CD1c-positive myeloid dendritic cell (primary cell): ENCODE measurements around the gene CUEDC1.
A peak's percentile ranks its signal among the peaks of the same experiment; 100 is the strongest.

Experiments
- DNase-seq: peaks from one replicate; pipeline ENCODE4 v3.0.0-alpha.2; 2016; ENCODE audit errors: extremely low spot score

The CUEDC1 gene

DNA sequence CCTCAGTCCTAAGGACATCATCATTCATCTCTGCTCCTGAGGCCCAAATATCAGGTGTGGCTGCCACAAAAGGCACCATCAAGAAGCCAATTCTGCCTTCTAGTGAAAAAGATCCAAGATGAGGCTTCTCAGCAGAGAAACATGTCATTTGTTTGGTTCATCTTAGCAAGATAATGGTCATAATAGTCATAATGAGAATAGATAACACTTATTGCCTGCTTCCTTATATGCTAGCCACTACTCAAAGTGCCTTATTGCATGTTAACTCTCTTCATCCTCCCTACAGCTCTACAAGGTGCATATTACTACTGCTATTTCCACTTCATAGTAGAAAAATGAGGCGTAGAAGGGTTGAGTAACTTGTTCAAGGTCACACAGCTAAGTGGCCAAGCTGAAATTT lies 60.4 kb downstream of the CUEDC1 start:
- no peak for DNase-seq

DNA sequence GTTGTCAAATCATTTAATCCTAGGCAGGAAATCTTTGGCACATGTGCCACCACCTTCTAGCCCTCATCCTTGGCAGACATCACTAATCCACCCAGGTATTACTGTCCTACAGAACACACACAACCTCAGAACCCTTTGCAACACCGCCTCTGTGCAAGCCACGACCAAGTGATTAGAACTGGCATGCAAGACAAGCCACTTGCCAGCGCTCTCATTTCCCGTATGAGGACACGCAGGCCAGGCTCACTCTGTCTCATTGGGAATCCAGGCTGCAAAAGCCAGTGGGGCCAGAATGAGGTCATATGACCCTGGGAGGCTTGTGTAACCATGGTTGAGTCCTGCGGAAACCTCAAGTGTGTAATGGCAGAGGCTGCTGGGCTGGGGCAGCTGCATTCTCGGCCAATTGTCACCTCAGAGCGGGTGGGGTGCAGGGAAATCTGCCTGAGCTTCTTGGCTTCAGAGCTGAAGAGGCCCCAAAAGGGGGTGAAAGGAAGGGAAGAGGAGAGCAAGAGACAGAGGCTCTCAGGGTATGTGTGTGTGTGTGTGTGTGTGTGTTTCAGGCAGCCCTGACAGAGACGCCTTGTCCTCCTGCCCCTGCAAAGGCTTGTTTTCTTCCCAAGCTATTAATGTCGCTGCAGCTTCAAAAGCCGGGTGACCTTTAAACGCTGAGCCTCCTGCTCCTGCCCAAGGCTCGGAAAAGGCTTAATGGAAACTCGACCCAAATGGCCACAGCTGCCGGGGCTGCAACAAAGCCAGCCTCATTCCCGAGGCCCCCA lies 62.2 kb downstream of the CUEDC1 start:
- peak; percentile 97 for DNase-seq

DNA sequence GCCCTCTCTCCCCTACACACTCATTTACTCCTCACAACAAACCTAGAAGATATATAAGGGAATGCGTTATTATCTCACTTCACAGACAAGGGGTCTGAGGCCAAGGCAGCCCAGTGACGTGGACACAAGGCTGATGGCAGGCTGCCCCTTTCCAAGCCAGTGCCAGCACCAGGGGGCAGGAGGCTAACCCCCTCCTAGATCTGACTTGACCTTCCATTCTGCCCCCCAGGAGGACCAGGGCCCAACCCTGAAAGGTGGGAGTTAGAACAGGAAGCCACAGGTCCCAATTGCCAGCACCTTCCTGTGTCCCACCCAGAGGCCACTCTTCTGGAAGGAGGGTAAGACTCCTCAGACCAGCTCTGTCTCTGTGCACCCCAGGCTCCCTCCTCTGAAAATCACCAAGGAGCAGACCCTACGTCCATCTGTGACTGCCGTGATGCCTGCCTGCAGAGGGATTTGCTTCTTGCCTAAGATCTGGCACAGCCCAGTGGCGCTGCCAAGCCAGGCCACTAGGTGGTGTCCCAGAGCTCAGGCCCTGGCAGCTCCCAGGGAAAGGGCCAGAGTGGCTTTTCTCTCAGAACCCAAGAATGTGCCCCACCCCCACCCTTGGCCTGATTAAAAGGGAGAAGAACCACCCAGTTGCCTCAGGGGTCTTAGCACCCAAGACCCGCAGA lies 62.9 kb downstream of the CUEDC1 start:
- peak; percentile 83 for DNase-seq

DNA sequence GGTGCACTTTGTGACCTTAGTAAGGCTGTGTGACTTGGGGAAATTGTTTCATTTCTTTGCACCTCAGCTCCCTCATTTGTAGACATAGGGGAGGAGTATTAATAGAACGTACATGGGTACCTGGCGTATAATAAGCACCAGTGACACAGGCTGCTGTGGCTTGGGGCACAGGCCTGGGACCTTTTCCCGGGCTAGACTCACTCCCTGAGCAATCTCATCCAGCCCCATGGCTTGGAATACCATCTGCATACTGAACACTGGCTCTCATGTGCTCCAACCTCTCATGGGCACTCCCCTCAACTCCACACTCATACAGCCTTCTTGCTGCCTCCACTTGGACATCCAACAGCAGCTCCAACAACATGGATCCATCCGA lies 64.4 kb downstream of the CUEDC1 start:
- no peak for DNase-seq

DNA sequence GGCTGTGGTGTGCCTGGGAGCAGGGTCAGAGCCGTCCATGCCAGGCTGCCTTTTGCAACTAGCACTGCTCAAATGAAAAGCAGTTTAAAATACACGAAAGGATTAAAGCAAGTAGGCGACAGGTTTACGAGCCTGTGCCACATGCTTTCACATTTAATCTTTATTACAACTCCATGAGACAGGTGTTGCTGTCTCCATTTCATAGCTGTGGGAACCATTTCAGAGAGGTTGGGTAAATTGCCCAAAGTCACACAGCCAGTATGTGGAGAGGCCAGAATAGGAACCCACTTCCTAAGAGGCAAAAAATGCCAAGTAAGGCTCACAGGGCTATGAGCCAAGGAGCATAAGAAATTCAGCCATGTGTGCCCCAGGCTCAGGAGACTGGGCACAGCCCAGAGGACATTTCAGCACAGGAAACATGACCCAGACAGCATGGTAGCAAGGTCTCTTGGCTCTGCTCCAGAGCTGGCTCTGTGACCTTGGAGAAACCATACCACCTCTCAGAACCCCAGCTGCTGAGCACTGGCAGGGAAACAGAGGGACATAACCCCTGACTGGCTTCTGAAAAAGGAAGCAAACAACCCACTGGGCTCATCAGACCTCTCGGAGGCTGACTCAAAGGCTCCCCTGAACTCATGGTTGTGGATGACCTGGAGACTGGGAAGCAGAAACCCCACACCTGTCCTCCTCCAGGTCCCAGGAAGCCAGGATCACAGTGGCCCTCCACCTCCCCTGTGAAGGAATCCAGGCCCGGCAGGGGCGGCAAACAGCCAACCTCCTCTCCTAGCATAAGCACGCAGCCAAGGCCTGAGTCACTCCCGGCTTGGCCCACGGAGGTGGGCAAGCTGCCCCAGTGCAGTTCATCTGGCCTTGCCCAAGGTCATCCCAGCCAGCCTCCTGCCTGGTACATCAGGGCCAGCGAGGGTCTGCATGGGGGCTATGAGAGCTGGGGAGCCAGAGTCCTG lies 65.0 kb downstream of the CUEDC1 start:
- DNase-seq = peak; percentile 29

DNA sequence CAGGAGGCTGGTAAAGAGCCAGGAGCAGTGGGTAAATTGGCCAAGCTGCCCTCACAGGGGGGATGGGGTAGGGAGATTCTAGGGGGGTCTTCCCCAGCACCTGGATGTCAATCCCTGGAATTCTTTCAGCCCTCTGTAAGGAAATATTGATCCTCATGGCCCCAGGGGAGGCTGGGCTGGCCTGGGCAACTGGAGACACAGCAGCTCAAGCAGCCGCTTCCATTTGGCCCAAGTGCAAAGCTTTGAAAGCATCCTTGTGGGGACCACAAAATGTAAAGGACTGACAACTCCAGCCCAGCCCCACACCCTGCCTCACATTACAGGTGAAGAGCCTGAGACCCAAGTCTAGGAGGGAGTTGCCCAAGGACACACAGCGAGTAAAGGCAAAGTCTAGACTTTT lies 66.0 kb downstream of the CUEDC1 start:
- no peak for DNase-seq

DNA sequence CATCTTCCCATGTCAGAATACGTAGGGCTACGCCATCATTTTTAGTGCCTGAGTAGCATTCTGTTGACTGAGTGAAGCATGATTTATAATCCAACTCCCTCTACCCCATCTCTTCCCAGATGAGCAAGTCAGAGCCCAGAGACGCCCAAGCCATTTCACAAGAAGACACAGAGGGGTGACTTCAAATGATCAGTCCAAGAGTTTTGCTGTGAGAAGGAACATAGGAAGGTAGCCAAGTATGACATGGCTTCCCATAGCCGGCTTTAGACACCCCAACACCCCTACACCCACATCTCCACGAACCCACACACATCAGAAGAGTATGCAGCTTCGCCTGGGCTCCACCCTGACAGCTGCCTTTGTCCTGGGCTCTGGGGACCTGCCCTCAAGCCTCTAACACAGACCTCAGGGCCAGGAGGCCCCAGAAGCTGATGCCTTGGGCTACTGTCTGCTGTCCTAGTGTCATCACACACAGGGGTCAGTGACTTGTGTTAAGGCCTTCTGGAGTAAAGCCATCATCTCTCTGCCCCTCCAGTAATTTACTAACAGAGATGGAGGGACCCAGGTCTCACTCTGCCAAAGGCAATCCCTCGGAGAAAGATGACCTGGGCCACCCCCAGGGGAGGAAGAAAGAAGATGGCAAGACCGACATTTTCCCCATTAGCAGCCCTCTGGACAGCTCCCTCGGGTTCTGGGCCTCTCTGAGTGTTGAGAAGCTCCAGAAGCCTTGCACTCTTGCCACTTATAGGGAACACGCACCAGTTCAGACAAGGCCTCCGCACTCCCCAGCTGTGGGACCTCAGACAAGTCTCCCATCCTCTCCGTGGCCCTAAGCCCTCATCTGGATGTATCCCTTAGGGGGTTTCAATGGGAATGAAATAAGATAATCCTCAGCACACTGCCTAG lies 66.6 kb downstream of the CUEDC1 start:
- no peak for DNase-seq

DNA sequence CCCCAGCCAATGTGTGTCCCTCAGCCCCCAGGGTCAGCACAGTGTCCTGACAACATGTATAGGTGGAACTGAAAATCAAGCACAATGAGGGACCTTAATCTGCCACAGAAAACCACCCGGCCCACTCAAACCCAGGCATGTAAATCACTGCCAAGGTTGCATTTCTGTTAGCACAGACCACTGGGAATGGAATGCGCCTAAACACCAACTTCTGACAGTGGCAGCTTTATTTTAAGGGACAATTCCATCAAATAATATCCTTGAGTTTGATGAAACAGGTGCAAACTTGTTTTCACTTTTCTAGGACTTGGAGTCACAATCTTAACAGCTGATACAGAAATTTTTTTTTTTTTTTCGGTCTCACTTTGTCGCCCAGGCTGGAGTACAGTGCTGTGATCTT lies 68.1 kb downstream of the CUEDC1 start:
- no peak for DNase-seq

DNA sequence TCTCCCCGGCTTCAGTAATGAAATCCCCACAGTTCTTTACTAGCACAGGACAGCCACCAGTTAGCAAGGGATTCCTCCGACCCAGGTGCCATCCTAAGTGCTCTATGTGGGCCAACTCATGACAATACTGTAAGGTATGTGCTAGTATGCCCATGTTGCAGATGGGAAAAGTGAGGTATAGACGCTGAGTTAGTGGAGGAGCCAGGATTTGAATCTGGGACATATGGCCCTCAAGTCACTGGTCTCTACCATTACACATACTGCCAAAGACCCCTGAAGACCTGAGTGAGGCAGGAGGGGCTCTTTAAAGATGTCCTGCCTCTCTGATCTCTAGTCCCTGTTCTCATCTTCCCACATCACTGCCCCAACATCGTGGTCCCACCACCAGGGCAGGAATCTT lies 69.2 kb downstream of the CUEDC1 start:
- no peak for DNase-seq

DNA sequence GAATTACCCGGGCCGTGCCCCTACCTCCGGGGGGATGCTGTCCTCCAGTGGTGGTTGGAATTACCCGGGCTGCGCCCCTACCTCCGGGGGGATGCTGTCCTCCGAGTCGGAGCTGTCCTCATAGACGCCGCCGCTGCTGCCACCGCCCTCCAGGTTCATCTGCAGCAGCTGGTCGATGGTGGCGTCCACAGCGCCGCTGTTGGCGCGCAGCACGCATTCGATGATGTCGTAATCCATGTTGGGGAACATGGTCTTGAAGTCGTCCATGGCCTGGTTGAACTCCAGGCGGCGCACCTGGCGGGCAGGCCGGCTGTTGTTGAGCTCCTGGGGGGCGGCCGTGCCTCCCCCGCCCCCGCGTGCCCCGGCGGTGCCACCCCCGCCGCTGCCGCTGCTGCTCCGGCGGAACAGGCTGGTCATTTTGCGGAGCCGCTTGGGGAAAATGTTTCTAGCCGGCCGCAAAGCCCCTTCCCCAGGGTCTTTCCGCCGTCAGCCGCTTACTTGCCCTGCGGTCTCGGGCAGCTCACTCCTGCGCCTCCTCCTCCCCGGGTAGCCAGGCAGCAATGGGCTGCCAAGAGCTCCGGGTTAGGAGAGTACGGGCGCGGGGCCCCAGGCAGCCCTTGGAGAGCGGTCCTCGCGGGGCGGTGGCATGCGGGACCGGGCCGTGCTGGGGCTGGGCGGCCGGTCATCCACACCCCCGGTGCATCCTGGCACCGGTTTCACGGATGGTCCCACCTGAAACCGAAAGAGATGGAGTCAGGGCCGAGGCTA lies 69.9 kb downstream of the CUEDC1 start:
- DNase-seq = no peak

DNA sequence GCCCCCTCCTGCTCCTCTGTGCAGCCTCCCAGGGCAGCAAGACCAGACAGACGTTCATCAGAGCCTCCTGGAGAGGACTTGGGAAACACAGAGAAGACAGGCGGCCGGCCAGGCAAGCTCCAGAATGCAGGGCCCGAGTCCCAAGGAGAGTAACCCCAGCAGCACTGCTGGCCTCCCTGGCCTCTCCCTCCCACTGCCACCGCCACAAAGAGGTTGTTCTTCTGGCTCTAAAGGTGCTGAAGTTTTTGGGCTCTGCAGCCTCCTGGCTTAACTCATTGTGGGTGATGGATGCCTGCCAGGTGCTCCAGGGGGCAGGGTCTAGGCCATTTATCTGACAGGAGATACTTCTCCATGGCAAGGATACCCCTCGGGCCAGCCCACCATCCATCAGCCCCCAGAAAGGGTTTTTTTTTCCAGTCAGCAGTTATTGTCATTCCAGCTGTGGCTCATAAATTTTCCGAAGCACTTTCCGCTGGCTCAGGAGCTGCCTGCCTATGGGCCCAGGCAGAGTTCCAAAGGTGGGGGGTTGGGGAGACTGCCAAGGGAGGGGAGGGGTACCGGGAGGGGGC lies 73.3 kb downstream of the CUEDC1 start:
- DNase-seq = no peak

DNA sequence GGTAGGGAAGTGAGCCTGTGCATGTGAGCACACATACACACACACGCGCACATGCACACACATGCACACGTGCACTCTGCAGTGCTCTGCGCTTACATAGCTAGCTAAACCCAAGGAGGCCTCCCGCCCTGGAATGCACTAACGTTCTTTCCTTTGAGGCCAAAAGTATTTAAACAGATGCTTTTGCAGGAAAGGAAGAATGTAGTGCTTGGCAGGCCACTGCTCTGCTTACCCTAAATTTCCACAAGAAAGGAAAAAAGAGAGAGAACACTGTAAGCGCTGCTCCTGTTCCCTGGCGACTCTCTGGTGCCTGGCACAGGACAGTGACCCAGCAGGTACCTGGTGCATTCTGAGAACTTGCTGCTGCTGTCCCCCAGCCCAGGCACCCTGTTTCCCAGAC lies 74.1 kb downstream of the CUEDC1 start:
- no peak for DNase-seq

DNA sequence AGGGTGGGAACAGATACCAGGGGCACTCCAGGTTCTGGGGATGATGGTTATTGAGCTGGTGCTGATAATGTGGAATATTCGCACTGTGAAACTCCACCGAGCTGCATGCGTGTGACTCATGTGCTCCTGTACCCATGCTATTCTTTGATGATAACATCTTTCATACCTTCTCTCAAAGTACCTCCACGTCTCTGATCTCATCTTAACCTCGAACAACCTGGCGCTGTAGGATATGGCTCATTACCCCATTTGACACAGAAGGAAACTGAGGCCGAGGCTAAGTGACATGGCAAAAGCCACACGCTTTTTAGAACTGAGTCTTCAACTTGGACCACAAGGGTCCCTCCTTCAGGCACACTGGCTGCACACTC lies 75.1 kb downstream of the CUEDC1 start:
- no peak for DNase-seq

DNA sequence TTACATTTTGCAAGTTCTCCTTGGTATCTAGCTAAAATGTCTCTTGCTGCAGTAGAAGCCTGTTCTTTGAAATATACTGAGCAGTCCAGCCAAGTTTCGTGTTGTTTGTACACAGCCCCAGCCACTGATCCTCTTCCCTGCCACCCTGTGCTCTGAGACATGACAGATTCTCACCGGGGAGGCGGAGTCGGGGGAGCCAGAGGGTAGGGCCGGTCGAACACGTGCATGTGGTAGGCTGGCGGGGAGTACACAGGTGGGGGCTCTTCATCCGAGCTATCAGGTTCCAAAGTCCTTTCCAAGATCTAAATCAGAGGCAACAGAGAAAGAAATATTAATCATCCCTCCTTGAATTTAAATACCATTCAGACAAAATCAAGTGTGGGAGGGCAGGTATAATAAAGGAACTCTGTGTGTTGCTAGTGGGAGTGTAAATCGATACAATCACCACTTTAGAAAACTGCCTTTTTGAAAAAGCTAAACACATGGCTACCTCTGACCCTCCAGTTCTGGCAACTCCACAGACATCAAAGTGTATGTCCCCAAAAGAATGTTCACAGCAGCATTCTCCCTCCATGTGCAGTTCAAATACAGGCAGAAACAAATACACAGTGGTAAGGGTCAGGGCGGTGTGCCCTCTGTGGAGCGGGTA lies 75.7 kb downstream of the CUEDC1 start:
- DNase-seq = no peak

DNA sequence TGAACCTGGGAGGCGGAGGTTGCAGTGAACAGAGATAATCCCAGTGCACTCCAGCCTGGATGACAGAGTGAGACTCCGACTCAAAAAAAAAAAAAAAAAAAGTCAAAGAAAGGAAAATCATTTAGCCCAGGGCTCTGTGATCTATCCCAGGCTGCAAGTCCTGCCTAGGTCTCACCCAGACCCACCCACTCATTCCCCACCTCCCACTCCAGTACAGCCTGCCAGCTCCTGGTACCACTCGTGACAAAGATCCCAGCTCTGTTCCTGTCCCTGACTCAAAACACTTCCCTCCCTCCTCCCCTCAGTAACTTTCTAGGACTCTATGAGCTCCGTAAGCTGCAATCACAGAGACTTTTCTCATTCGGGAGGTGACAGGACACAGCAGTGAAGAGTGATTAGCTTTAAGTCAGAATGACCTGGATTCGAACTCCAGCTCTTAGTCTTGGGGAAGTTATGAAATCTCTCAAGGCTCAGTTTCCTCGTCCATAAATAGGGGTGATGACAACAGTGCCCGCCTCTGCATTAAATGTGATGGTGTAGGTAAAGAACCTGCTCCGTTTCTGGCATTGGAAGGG lies 77.3 kb downstream of the CUEDC1 start:
- peak; percentile 40 for DNase-seq

DNA sequence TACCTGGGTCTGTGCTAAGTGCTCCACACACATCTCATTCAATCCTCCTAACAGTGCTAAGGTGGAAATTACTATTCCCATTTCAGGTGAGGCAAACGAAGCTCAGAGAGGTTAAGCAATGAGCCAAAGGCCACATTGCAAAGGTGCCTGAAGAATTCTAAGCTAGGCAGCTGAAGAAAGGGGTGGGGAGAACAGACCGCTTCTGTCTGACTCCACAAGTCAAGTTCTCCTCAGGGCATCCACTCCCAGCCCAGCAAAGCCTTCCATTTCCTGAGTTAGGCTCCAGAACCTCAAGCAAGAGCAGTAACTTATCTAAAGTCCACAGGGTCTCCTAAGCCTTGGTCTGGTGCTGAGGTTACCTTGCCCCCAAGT lies 78.4 kb downstream of the CUEDC1 start:
- DNase-seq = no peak

DNA sequence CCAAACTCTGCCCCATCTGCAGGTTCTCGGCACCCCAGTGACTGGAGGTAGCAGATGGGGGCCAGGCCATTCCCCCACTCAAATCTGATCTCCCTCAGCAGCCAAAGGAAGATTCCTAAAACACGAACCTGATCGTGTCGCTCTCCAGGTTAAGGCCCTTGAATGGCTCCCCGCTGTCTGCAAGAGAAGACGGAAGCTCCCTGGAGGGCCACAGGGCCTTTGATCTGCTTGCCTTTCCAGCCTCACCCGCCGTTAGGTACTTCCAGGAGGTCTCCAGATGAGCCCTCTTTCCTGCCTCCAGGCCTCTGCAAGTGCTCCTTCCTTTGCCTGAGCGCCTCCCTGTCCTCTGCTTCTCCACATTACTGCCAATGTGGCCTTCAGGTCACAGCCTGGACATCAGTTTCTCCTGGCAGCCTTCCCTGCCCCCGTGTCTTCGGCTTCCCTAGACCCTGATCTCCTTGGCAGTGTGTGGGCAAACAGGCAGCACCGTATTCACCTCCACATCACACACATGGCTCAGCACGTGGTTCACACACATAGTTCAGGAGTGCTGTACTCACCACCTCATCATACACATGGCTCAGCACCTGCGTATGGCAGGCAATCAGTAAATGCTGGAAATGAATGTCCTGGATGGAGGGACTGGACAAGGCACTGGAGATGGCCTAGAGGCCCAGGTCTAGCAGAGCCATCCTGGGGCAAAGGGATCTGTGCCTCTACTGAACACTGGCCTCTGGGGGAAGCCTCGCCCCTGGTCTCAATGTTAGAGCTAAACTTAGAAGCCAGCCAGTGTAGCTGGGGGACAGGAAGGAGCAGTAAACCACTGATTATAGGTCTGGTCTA lies 79.0 kb downstream of the CUEDC1 start:
- no peak for DNase-seq

DNA sequence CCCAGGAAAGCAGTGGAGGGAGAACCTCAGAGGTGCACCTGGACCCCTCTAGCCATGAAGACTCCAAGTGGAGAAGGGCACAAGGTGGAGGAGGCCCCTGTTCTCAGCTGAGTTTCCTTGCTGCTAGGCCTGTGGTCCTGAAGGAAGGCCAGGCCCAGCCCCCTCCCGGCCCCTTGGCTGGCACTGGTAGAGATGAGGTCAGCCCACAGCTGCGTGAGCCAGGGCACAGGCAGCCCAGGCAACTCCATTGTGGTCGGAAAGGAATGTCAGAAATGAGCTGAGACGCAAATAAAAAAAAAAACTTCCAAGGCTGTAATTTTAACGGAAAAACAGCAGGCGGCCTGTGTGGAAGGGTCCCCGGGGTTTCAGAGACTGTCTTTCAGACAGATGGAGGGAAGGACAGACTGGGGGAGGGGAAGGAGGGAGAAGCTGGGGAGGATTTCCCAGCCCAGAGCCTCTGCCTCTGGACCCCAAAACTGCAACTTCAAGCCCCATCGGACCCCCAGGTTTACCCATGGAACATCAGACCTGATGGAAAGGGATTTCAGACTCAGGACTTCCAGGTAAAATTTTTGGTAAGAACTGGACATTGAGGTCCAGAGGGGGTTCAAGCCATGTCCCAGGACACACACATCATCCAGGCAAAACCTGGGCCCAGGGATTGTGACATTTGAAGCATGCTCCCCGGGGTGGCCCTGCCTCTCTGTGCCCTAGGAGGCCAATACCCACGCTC lies 79.8 kb downstream of the CUEDC1 start:
- no peak for DNase-seq
